ENCODE measurements around the gene CNPY3. TPM values are rescaled to one million over a fixed set of nuclear protein-coding genes. Genes with fewer than 3 reads are reported as not detected.
A peak's percentile ranks its signal among the peaks of the same experiment; 100 is the strongest.
"Not testable (repeated sequence)": the region's sequence is repeated elsewhere in the genome, so short reads cannot be mapped to it uniquely, and the experiment has no call there.

CNPY3 gene
- total RNA-seq, 3 donors from 2014 or later = 18.4 to 30.5 (median 23.5) TPM

DNA sequence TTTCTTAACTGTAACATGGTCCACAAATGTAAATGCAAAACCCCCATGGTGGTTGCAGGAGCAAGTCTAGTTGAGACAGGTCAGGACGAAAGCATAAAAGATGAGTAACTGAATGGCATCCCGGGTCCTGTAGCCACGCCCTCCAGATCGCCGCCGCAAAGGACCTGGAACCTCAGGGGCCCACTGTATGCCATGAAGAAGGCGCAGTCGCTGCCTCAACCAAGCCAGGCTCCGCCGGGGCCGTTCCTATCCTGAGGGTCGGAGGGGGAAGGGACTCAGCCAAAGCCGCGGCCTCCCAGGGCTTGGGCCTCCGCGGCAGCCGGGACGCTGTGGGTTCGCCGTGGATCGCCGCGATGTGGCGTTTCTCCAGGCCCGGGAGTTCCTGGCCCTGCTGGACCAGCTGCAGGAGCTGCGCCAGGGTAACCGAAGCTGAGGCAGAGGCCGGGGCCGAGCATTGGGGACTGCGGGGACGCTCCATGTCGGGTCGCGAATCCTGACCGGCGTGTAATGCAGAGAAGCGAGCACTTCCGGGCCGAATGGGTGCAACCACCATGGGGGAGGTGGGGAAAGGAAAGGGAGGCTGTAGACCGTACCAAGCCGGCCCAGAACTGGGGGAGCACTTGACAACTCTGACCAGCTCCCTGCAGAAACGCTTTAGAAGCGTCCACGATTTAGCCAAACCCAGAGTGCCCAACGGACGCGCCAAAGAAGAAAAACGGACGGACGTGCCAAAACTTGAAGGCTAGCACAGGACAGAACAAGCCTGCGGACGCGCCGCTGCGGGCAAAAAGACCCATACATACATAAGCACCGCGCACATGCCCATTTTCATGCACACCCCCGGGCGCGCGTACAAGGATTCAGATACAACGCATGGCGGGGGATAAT lies 38.7 kb upstream of the CNPY3 start:
- peak; percentile 94 to 96 (median 94) for DNase-seq
- peak; percentile 99 for ATAC-seq

DNA sequence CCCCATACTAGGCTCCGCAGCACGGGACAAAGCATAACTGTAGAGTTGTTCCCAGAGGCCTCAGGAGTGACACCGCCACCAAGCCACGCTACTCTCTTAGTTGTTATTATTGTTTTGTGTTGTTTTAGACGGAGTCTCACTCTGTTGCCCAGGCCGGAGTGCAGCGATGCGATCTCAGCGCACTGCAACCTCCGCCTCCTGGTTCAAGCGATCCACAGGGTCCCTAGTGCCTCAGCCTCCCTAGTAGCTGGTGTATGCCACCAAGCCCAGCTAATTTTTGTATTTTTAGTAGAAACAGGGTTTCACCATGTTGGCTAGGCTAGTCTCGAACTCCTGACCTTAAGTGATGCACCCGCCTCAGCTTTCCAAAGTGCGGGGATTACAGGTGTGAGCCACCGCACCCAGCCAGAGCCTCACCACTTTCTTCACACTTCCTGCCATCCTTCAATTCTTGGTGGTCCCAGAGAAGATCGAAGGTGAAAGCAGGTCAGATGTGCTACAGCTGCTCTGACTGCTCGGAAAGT lies 38.0 kb upstream of the CNPY3 start:
- TF ChIP-seq CTCF (IDR thresholded peaks at IDR 0.05) = no peak
- Histone ChIP-seq H3K36me3 (ENCODE audit: low read depth) (no peaks in the 10 kb centered on the region), H3K4me3 (peak overlapping the region; percentile 99), H3K4me1 (ENCODE audit: low read depth) (peaks cover 6% of the 10 kb centered on the region), H3K9me3 (no peaks in the 10 kb centered on the region)
- DNase-seq (no peak), ATAC-seq (no peak)
- intact Hi-C loops (cut with DNase I, micrococcal nuclease) = no loop called here

More for the DNA sequence above, 38.7 kb upstream of the CNPY3 start:
- TF ChIP-seq CTCF (IDR thresholded peaks at IDR 0.05) = no peak
- H3K36me3 ChIP-seq (ENCODE audit: low read depth) = peaks cover 4% of the 10 kb centered on the region
- no peaks in the 10 kb centered on the region for H3K9me3 ChIP-seq
- intact Hi-C loops (cut with DNase I, micrococcal nuclease) = no loop called here
- H3K4me3 ChIP-seq = peak overlapping the region; percentile 99
- H3K4me1 ChIP-seq (ENCODE audit: low read depth) = peaks cover 6% of the 10 kb centered on the region

DNA sequence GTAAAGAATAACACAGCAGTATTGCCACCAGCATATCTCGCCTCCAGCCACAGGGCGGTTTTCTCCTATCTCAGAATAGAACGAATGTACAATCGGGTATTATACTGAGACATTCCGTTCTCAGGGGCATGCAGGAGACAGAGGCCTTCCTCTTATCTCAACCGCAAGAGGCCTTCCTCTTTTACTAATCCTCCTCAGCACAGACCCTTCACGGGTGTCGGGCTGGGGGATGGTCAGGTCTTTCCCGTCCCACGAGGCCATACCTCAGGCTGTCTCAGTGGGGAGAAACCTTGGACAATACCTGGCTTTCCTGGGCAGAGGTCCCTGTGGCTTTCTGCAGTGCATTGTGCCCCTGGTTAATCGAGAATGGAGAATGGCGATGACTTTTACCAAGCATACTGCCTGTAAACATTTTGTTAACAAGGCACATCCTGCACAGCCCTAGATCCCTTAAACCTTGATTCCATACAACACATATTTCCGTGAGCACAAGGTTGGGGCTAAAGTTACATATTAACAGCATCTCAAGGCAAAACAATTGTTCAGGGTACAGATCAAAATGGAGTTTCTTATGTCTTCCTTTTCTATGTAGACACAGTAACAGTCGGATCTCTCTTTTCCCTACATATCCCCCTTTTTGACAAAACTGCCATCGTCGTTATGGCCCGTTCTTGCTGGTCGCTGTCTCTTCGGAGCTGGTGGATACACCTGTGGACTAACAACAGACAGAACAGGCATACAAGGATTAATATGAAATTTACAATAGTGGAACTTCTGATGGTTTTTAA lies 35.0 kb upstream of the CNPY3 start:
- intact Hi-C loops (cut with DNase I, micrococcal nuclease); H3K9me3 ChIP-seq; DNase-seq; H3K4me3 ChIP-seq; H3K4me1 ChIP-seq (ENCODE audit: low read depth); H3K36me3 ChIP-seq (ENCODE audit: low read depth); ATAC-seq: not testable (repeated sequence)

- Histone ChIP-seq H3K36me3 (ENCODE audit: low read depth) (no peaks in the 10 kb centered on the region), H3K4me3 (no peak overlapping the region), H3K4me1 (ENCODE audit: low read depth) (peaks cover 4% of the 10 kb centered on the region), H3K9me3 (no peaks in the 10 kb centered on the region)
- ATAC-seq (no peak), DNase-seq (no peak)
- intact Hi-C loops (cut with DNase I, micrococcal nuclease) = no loop called here
- no peak for TF ChIP-seq CTCF (IDR thresholded peaks at IDR 0.05)
Measured at GRCh38 chr6:42896178-42896719, 33.0 kb upstream of the CNPY3 start.

GRCh38 chr6:42898891-42899361 lies 30.4 kb upstream of the CNPY3 start:
- peak; percentile 48 for TF ChIP-seq CTCF (IDR thresholded peaks at IDR 0.05)
- H3K36me3 ChIP-seq (ENCODE audit: low read depth) = peaks cover 2% of the 10 kb centered on the region
- no peaks in the 10 kb centered on the region for H3K4me1 ChIP-seq (ENCODE audit: low read depth)
- H3K4me3 ChIP-seq = no peak overlapping the region
- intact Hi-C loops (cut with DNase I, micrococcal nuclease) = no loop called here
- DNase-seq (peak in 1 of 3 donors; percentile 90), ATAC-seq (no peak)
- no peaks in the 10 kb centered on the region for H3K9me3 ChIP-seq
